SU-DHL-6 (cell line): ENCODE results near the gene LCE6A.

Experiments
- H2AFZ ChIP-seq: fragments of 200-600 bp; sonication (generic); 2 replicates; pipeline ENCODE4 v1.6.1; 2014; ENCODE audit warnings: low read depth, mild to moderate bottlenecking, moderate library complexity, mixed read lengths, antibody characterized with exemption, low read length; ENCODE audit not compliant: severe bottlenecking
- H3F3A ChIP-seq: fragments of 200-600 bp; shearing (Covaris generic); 2 replicates; pipeline ENCODE4 v1.6.0; 2016; ENCODE audit warnings: antibody characterized with exemption, mild to moderate bottlenecking; ENCODE audit not compliant: insufficient read depth
- H3K27ac ChIP-seq: fragments of 200-600 bp; sonication (generic); 2 replicates; pipeline ENCODE4 v1.5.1; 2016; ENCODE audit warnings: low read depth, mild to moderate bottlenecking, low read length, moderate library complexity, mixed read lengths
- H3K27me3 ChIP-seq: fragments of 200-600 bp; sonication (generic), shearing (Covaris generic); 2 replicates; pipeline ENCODE4 v1.6.0; 2014; ENCODE audit warnings: mild to moderate bottlenecking, low read length
- H3K36me3 ChIP-seq: fragments of 200-600 bp; sonication (generic); 2 replicates; pipeline ENCODE4 v1.6.1; 2014; ENCODE audit warnings: mild to moderate bottlenecking, low read length, mixed read lengths
- H3K4me2 ChIP-seq: fragments of 300-600, 200-600 bp; shearing (Covaris generic), sonication (generic); 2 replicates; pipeline ENCODE4 v1.6.0; 2014; ENCODE audit warnings: low read length, low read depth, mild to moderate bottlenecking; ENCODE audit not compliant: poor library complexity, severe bottlenecking
- H3K4me3 ChIP-seq: fragments of 200-600 bp; sonication (generic); 2 replicates; pipeline ENCODE4 v1.5.1; 2014; ENCODE audit warnings: antibody characterized with exemption, low read length, mild to moderate bottlenecking, mixed read lengths; ENCODE audit not compliant: insufficient read depth, poor library complexity, severe bottlenecking
- H3K79me2 ChIP-seq: fragments of 200-600 bp; sonication (generic); 2 replicates; pipeline ENCODE4 v1.6.1; 2014; ENCODE audit warnings: mild to moderate bottlenecking, low read length, moderate library complexity; ENCODE audit not compliant: insufficient read depth
- H3K9ac ChIP-seq: fragments of 200-600 bp; sonication (generic); 2 replicates; pipeline ENCODE4 v1.7.0; 2014; ENCODE audit warnings: mild to moderate bottlenecking, low read length
- H3K9me2 ChIP-seq: fragments of 200-600 bp; sonication (generic); replicated peaks from 2 replicates; pipeline ENCODE4 v1.6.1; 2014; ENCODE audit warnings: low read length; ENCODE audit not compliant: insufficient read depth
- H3K9me3 ChIP-seq: fragments of 200-600 bp; sonication (generic); 2 replicates; pipeline ENCODE4 v1.6.1; 2014; ENCODE audit warnings: low read length, mixed read lengths; ENCODE audit not compliant: insufficient read depth
- H4K20me1 ChIP-seq: fragments of 200-600 bp; sonication (generic); 2 replicates; pipeline ENCODE4 v1.6.1; 2014; ENCODE audit warnings: low read depth, mild to moderate bottlenecking, antibody characterized with exemption, low read length, moderate library complexity, mixed read lengths
- EZH2phosphoT487 ChIP-seq: fragments of 200-600 bp; sonication (generic), shearing (Covaris generic); conservative IDR thresholded peaks from 2 replicates; pipeline ENCODE4 v1.6.1; 2018; ENCODE audit warnings: mild to moderate bottlenecking, antibody characterized with exemption, low read length, moderate library complexity, mixed read lengths
- TF ChIP-seq, protein P1 (sequence below): fragments of 200-600 bp; sonication (generic); IDR thresholded peaks from one replicate; pipeline ENCODE4 v1.5.1; 2017; ENCODE audit warnings: antibody characterized with exemption, mild to moderate bottlenecking, low read length, moderate library complexity; ENCODE audit not compliant: insufficient read depth, poor library complexity, severe bottlenecking

LCE6A gene

DNA sequence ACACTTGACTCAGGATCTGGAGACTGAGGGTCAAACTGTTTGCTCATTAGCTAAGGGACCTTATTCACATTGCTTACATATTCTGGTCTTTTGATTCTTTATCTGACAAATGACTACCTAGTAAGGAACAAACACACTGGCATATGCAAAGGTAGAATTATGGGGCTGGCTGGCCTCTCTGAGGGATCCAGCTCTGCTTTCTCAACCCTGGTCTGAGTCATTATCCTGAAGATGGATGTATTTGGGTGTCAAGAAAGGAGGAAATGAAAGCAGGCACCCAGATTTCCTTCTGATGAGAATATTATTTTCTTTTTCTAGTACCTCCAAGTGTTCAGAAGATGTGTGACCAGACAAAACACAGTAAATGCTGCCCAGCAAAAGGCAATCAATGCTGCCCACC lies 41.4 kb downstream of the LCE6A start:
- TF ChIP-seq EZH2phosphoT487 = no peak
- TF ChIP-seq, protein P1, sequence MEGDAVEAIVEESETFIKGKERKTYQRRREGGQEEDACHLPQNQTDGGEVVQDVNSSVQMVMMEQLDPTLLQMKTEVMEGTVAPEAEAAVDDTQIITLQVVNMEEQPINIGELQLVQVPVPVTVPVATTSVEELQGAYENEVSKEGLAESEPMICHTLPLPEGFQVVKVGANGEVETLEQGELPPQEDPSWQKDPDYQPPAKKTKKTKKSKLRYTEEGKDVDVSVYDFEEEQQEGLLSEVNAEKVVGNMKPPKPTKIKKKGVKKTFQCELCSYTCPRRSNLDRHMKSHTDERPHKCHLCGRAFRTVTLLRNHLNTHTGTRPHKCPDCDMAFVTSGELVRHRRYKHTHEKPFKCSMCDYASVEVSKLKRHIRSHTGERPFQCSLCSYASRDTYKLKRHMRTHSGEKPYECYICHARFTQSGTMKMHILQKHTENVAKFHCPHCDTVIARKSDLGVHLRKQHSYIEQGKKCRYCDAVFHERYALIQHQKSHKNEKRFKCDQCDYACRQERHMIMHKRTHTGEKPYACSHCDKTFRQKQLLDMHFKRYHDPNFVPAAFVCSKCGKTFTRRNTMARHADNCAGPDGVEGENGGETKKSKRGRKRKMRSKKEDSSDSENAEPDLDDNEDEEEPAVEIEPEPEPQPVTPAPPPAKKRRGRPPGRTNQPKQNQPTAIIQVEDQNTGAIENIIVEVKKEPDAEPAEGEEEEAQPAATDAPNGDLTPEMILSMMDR = no peak
- Histone ChIP-seq H3K27ac (no peak overlapping the region), H3K9ac (no peak overlapping the region), H3K79me2 (no peaks in the 10 kb centered on the region), H2AFZ (no peak overlapping the region), H3K9me3 (no peaks in the 10 kb centered on the region), H4K20me1 (no peaks in the 10 kb centered on the region), H3K9me2 (no peaks in the 10 kb centered on the region), H3F3A (no peaks in the 10 kb centered on the region), H3K4me2 (no peak overlapping the region), H3K27me3 (no peaks in the 10 kb centered on the region), H3K36me3 (no peaks in the 10 kb centered on the region), H3K4me3 (no peak overlapping the region)

GRCh38 chr1:152884506-152884905 lies 41.9 kb downstream of the LCE6A start:
- H2AFZ ChIP-seq = no peak overlapping the region
- no peak overlapping the region for H3K4me2 ChIP-seq
- no peaks in the 10 kb centered on the region for H3K27me3 ChIP-seq
- no peak overlapping the region for H3K27ac ChIP-seq
- H3K79me2 ChIP-seq = no peaks in the 10 kb centered on the region
- H3K36me3 ChIP-seq = no peaks in the 10 kb centered on the region
- no peaks in the 10 kb centered on the region for H3K9me3 ChIP-seq
- TF ChIP-seq, protein P1 = no peak
- TF ChIP-seq EZH2phosphoT487 = no peak
- H3F3A ChIP-seq = no peaks in the 10 kb centered on the region
- no peak overlapping the region for H3K9ac ChIP-seq
- no peak overlapping the region for H3K4me3 ChIP-seq
- no peaks in the 10 kb centered on the region for H3K9me2 ChIP-seq
- H4K20me1 ChIP-seq = no peaks in the 10 kb centered on the region

- Histone ChIP-seq H3K79me2 (no peaks in the 10 kb centered on the region), H3K9ac (no peak overlapping the region), H3K4me3 (no peak overlapping the region), H3K9me3 (no peaks in the 10 kb centered on the region), H2AFZ (no peak overlapping the region), H4K20me1 (no peaks in the 10 kb centered on the region), H3F3A (no peaks in the 10 kb centered on the region), H3K4me2 (no peak overlapping the region), H3K36me3 (no peaks in the 10 kb centered on the region), H3K9me2 (no peaks in the 10 kb centered on the region), H3K27ac (no peak overlapping the region), H3K27me3 (no peaks in the 10 kb centered on the region)
- TF ChIP-seq EZH2phosphoT487 = no peak
- TF ChIP-seq, protein P1 = no peak
Observed at GRCh38 chr1:152884966-152885624, 42.4 kb downstream of the LCE6A start.
